GM20000 (cell line): Measurements from ENCODE around the gene CPPED1.
"Not testable (repeated sequence)": the region's sequence is repeated elsewhere in the genome, so short reads cannot be mapped to it uniquely, and the experiment has no call there.

Source experiments
- DNase-seq: peaks from one replicate; pipeline ENCODE4 v3.0.0; 2012; ENCODE audit warnings: low spot score
- CTCF ChIP-seq: IDR thresholded peaks from 2 replicates; pipeline ENCODE4 v1.5.1; 2012; ENCODE audit warnings: mild to moderate bottlenecking, control low read depth; ENCODE audit errors: extremely low read depth, missing control alignments

CPPED1 gene

GRCh38 chr16:12811441-12812383, 8.0 kb upstream of the CPPED1 start:
- TF ChIP-seq CTCF: no peak

GRCh38 chr16:12805066-12805465, 1.4 kb upstream of the CPPED1 start:
- DNase-seq: no peak
- TF ChIP-seq CTCF: no peak

More at GRCh38 chr16:12811441-12812383, 8.0 kb upstream of the CPPED1 start:
- DNase-seq: no peak

GRCh38 chr16:12804395-12804794, 708 bp upstream of the CPPED1 start:
- TF ChIP-seq CTCF: no peak
- DNase-seq: no peak

- TF ChIP-seq CTCF: no peak
- no peak for DNase-seq
Observed at GRCh38 chr16:12802661-12803060, 1.0 kb downstream of the CPPED1 start.

GRCh38 chr16:12802048-12802447, 1.6 kb downstream of the CPPED1 start:
- TF ChIP-seq CTCF: no peak
- DNase-seq: no peak

- peak; percentile 53 for DNase-seq
- no peak for TF ChIP-seq CTCF
Observed at GRCh38 chr16:12801511-12802042, 2.1 kb downstream of the CPPED1 start.

- TF ChIP-seq CTCF: no peak
- DNase-seq: no peak
Observed at GRCh38 chr16:12800817-12801216, 2.9 kb downstream of the CPPED1 start.

- DNase-seq: not testable (repeated sequence)
Observed at GRCh38 chr16:12799996-12800395, 3.7 kb downstream of the CPPED1 start.
